ENCODE data around the gene POT1. TPM values are rescaled to one million over a fixed set of nuclear protein-coding genes. Genes with fewer than 3 reads are reported as not detected.

Gene POT1
- total RNA-seq, 1 experiment from 2014 or later, result 20.2 TPM

- POLR2A ChIA-PET (ENCODE audit: unreplicated experiment), result no interaction called here
- DNase-seq (no peak), ATAC-seq (no peak)
- peaks cover 8% of the 10 kb centered on the region; the same call in 1 of the 2 replicates for H3K36me3 ChIP-seq (ENCODE audit: low read depth, low read length)
- H3K9me2 ChIP-seq (replicated peaks; ENCODE audit: low read length), result no peaks in the 10 kb centered on the region
- intact Hi-C loops (cut with micrococcal nuclease), result no loop called here
- H4K20me1 ChIP-seq (ENCODE audit: low read length), result no peaks in the 10 kb centered on the region
- H3K27ac ChIP-seq (ENCODE audit: low read length), result no peak overlapping the region
- CTCF ChIA-PET, result no interaction called here
- no peak overlapping the region for H3K4me3 ChIP-seq (ENCODE audit: low read length)
- no peaks in the 10 kb centered on the region for H3K4me1 ChIP-seq (ENCODE audit: insufficient read depth, low read length)
- H3K27me3 ChIP-seq (ENCODE audit: low read length), result no peaks in the 10 kb centered on the region
- H2AFZ ChIP-seq (ENCODE audit: low read length), result no peak overlapping the region
- no peaks in the 10 kb centered on the region for H3K79me2 ChIP-seq (ENCODE audit: low read length)
- no peaks in the 10 kb centered on the region for H3K9me3 ChIP-seq (ENCODE audit: low read length)
- no peak overlapping the region for H3K9ac ChIP-seq (ENCODE audit: low read length)
- no peak overlapping the region for H3K4me2 ChIP-seq (ENCODE audit: low read length)
- no TSS peak for BruUV-seq (replicated peaks)
- no peaks in the 10 kb centered on the region for H3F3A ChIP-seq (ENCODE audit: low read length, unreplicated experiment)
- TF ChIP-seq EZH2phosphoT487 (IDR thresholded peaks at IDR 0.05; ENCODE audit: borderline replicate concordance, low read length) (no peak), EZH2 (IDR thresholded peaks at IDR 0.05; ENCODE audit: low read length, unreplicated experiment) (no peak), CTCF (conservative IDR thresholded peaks at IDR 0.05; ENCODE audit: low read depth, low read length) (no peak)
These were observed 33.6 kb downstream of the POT1 start for GRCh38 chr7:124896001-124896400.

- no peaks in the 10 kb centered on the region for H3F3A ChIP-seq (ENCODE audit: low read length, unreplicated experiment)
- no peaks in the 10 kb centered on the region for H3K4me1 ChIP-seq (ENCODE audit: insufficient read depth, low read length)
- ATAC-seq (no peak), DNase-seq (no peak)
- H2AFZ ChIP-seq (ENCODE audit: low read length), result no peak overlapping the region
- no peak overlapping the region for H3K4me2 ChIP-seq (ENCODE audit: low read length)
- no peak overlapping the region for H3K4me3 ChIP-seq (ENCODE audit: low read length)
- H3K27me3 ChIP-seq (ENCODE audit: low read length), result no peaks in the 10 kb centered on the region
- peaks cover 8% of the 10 kb centered on the region; the same call in 1 of the 2 replicates for H3K36me3 ChIP-seq (ENCODE audit: low read depth, low read length)
- ChIA-PET POLR2A (ENCODE audit: unreplicated experiment) (no interaction called here), CTCF (no interaction called here)
- H3K9me3 ChIP-seq (ENCODE audit: low read length), result no peaks in the 10 kb centered on the region
- H3K79me2 ChIP-seq (ENCODE audit: low read length), result no peaks in the 10 kb centered on the region
- BruUV-seq (replicated peaks), result no TSS peak
- no peak overlapping the region for H3K27ac ChIP-seq (ENCODE audit: low read length)
- no peak overlapping the region for H3K9ac ChIP-seq (ENCODE audit: low read length)
- intact Hi-C loops (cut with micrococcal nuclease), result no loop called here
- no peaks in the 10 kb centered on the region for H4K20me1 ChIP-seq (ENCODE audit: low read length)
- H3K9me2 ChIP-seq (replicated peaks; ENCODE audit: low read length), result no peaks in the 10 kb centered on the region
- TF ChIP-seq EZH2 (IDR thresholded peaks at IDR 0.05; ENCODE audit: low read length, unreplicated experiment), result no peak
- TF ChIP-seq EZH2phosphoT487 (IDR thresholded peaks at IDR 0.05; ENCODE audit: borderline replicate concordance, low read length), result no peak
- TF ChIP-seq CTCF (conservative IDR thresholded peaks at IDR 0.05; ENCODE audit: low read depth, low read length), result no peak
These were observed 36.3 kb downstream of the POT1 start for GRCh38 chr7:124893140-124893827.

DNA sequence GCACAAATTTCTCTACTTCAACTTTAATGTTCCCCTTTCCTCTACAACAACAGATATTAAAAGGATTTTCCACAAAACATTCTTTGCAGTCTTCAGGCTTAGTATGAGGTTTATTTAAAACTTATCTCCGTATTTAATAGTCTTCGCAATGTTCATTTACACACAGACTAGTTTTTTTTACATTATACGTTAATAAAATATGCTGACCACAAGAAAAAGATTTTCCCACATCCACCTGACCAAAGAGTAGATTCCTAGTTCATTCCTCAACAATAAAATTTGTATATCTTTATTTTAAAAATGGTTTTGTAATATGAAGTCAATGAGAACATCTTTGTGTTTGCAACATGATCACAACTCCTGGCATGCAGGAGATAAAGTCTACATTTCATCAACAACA lies 42.4 kb downstream of the POT1 start:
- no peak for DNase-seq
- Histone ChIP-seq H3K9me2 (replicated peaks; ENCODE audit: low read length) (no peaks in the 10 kb centered on the region), H3K27ac (ENCODE audit: low read length) (no peak overlapping the region), H3F3A (ENCODE audit: low read length, unreplicated experiment) (no peaks in the 10 kb centered on the region), H3K9ac (ENCODE audit: low read length) (no peak overlapping the region), H4K20me1 (ENCODE audit: low read length) (no peaks in the 10 kb centered on the region), H3K27me3 (ENCODE audit: low read length) (no peaks in the 10 kb centered on the region), H3K36me3 (ENCODE audit: low read depth, low read length) (peaks cover 4% of the 10 kb centered on the region; the same call in 1 of the 2 replicates), H3K79me2 (ENCODE audit: low read length) (no peaks in the 10 kb centered on the region), H3K4me1 (ENCODE audit: insufficient read depth, low read length) (no peaks in the 10 kb centered on the region), H3K4me2 (ENCODE audit: low read length) (no peak overlapping the region), H2AFZ (ENCODE audit: low read length) (no peak overlapping the region), H3K9me3 (ENCODE audit: low read length) (no peaks in the 10 kb centered on the region), H3K4me3 (ENCODE audit: low read length) (no peak overlapping the region)
- POLR2A ChIA-PET (ENCODE audit: unreplicated experiment), result no interaction called here
- no TSS peak for BruUV-seq (replicated peaks)
- TF ChIP-seq EZH2phosphoT487 (IDR thresholded peaks at IDR 0.05; ENCODE audit: borderline replicate concordance, low read length), result no peak
- TF ChIP-seq EZH2 (IDR thresholded peaks at IDR 0.05; ENCODE audit: low read length, unreplicated experiment), result no peak
- no peak for TF ChIP-seq CTCF (conservative IDR thresholded peaks at IDR 0.05; ENCODE audit: low read depth, low read length)
- intact Hi-C loops (cut with micrococcal nuclease), result no loop called here
- ATAC-seq, result no peak
- CTCF ChIA-PET, result no interaction called here
